Left colon (tissue), 2 donors: Measurements from ENCODE around the gene GRHL3. TPM values are rescaled to one million over a fixed set of nuclear protein-coding genes. Genes with fewer than 3 reads are reported as not detected.

Experiments used
- ATAC-seq: fragments of 200-7000 bp; cut with Tn5 transposase; one replicate; pipeline ENCODE4 v1.9.1; 2020; ENCODE audit warnings: mild to moderate bottlenecking, moderate library complexity
- DNase-seq, 2 donors: peaks; one replicate each; pipeline ENCODE4 v3.0.0-alpha.2; 2020
- intact Hi-C, 2 donors: fragments of 100-400 bp; cut with DNase I in 1 of 2; cut with micrococcal nuclease in 1 of 2; formaldehyde crosslinking; loops; one replicate each; pipeline versions ENCODE4 v1.11.2 to v1.14.0; 2022; cut with DNase I, micrococcal nuclease
- total RNA-seq, 2 donors: library from RNA; stranded (reverse); fragmentation: NEBNext Ultra II Directional; extraction: Animal tissue kit (Norgen Biotek cat#: 25700); gene quantifications; one replicate each; pipeline ENCODE4 v1.2.1, GENCODE V29; 2021
- donor health status: DM: no; HTN: no; CAD: no.
- donor health status: DM: yes; HTN: yes; CAD: no.

Gene GRHL3
- total RNA-seq, 2 donors from 2014 or later, result 0.45 TPM; not detected in 1

DNA sequence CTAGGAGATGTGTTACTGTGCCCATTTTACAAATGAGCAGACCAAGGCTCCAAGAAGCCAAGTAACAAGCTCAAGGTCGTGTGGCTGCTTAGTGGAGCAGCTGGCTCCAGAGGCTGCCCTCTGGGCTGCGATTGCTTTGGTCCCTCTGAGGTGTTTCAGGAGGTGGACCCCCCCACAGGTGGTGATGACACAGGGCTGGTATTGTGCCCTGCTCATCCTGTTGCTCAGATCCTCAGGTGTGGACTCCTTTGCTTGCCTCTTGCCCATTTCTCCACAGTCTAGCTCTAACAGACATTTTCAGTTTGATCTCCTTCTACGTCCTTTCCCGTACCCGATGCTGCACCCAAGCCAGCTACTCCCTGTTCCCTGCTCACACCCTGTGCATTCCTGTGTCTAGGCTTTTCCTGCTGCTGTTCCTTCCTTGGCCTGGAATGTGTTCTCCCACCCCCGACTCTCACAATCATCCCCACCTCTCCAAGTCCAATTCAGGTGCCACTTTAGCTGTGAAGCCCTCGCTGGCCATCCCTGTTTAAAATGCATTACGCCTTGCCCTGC lies 28.1 kb upstream of the GRHL3 start:
- ATAC-seq (no peak), DNase-seq (no peak)
- intact Hi-C loops, result no loop called here

DNA sequence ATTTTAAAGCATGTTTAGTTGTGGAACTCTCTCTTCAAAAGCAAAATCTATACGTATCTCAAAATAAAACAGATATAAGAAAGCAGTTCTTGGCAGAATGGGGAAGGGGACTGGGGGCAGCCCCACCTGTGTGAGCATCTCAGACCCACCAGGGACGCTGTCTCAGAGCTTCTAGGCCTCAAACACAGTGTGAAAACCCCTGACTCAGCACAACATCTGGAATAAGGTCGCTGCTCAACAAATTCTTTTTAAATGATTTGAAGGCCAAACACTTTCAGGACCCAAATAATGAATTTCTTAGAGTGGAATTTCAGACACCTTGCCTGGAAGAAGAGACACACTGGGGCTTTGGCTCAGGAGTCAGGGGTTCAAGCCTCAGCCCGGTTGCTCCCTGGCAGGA lies 27.1 kb upstream of the GRHL3 start:
- ATAC-seq (no peak), DNase-seq (no peak)
- intact Hi-C loops, result no loop called here

DNA sequence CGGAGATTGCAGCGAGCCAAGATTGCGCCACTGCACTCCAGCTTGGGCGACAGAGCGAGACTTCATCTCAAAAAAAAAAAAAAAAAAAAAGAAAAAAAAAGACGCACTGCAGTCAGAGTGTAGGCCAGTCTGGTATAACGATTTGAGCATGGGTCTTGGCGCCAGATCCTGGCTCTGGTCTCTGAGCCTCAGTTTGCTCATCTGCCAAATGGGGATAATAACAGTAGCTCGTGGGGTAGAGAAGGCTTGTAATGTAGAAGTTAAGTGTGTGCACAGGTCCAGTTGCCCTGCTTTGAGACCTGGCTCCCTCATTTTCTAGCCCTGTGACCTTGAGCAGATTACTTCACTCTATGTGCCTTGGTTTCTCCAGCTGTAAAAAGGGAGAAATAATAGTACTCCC lies 26.3 kb upstream of the GRHL3 start:
- ATAC-seq, result no peak
- no peak for DNase-seq
- intact Hi-C loops, result no loop called here

DNA sequence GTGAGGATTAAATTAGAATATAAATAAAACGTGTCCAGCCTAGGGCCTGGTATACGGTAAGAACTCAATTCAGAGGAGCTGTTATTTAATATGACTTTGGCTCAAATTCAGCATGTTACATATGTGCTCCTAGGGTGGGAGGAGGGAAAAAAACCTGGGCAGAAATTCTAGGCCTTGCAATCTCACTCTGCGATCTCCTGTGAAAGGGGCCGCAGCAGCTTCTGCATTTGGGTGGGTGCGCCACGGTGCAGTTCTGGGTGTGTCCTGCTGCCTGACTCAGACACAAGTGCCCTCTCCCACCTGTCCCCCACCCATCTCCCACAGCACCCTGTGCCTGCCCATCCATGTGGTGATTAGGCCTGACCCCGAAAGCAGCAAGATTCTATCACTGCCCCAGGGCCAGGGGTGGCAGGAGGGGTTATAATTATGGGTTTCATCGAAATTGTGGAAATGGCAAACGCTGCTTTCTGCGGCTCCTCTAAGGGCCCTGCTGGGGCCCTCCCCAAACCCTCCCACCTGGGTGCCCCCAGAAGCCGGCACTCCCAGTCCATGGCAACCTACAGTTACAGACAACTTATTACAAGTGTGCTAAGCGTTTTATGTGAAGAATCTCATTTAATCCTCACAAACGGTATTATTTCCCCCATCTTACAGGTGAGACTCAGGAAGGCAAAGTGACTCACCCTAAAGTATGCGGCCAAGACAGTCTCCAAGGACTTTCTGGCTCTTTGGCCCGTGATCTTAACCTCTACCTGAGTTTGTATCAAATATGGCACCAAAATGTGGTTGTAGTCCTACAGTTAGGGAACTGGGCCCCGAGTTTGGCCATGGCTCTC lies 25.5 kb upstream of the GRHL3 start:
- ATAC-seq (no peak), DNase-seq (no peak)
- intact Hi-C loops, result no loop called here

DNA sequence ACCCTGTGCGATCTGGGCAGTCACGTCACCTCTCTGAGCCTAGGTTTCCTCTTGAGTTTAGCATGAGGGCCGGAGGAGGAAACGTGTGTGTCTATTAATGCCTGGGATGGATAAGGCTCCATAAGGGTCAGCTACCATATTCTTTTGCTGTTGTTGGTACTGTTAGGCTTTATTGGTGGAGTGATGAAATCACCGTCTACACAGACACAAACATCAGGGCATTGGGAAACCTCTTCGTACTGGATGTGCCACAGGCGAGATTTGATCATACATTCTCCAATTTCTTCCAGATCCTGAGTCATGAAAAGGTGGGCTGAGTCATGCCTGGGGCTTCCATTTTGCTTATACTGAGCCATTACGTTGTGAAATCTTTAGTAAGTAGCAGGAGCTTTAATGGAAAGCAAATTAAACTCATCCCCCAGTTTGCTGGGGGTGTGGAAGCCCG lies 24.9 kb upstream of the GRHL3 start:
- intact Hi-C loops, result no loop called here
- DNase-seq (no peak), ATAC-seq (no peak)

DNA sequence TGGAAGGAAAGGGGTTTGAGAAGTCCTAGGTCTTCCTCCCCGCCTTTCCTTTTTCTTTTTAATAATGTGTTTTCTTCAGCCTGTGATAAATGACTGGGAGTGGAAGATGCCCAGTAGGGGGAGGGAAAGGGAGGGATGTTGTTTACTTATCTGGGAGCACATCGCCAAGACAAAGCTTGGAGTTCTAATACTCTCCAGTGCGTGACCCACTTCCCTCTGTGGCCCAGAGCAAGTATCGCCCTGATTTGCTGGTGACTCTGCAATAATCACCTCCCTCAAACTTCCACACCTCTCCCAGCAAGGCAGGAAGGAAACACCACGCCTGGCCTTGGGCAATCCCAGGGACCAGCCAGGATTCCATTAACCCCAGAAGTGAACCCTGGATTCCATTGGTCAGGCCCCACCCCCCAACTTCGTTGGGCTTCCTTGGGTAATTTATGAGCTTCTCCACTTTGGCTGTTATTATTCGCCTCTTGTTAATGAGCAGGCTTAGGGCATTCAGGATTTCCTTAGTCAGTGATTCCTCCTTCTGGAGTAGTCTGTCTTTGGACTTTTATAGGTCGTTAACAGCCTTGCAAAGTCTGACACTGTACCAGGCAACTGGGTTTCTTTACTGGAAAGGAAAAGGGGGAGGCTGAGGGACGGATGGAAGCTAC lies 24.3 kb upstream of the GRHL3 start:
- ATAC-seq (peak; percentile 79), DNase-seq (peak; percentile 30 to 57)
- intact Hi-C loops, result no loop called here

DNA sequence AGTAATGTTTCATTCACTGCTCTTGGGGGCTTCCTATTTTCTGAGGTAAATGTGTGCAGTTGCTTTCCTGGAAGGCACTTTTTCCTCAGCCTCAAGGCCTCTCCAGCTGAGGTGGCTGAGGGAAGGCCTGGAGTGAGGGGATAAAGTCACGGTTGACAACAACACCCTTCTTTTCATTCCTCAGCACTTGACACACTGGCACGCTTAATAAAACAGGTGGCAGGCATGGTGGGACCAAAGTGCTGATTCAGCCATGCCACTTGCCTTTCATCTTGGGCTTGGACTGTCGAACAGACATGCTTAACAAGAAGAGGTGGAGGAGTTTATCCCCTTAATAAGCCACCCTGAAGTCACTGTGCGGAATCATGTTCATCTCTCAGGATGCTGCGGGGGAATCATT lies 23.6 kb upstream of the GRHL3 start:
- ATAC-seq (no peak), DNase-seq (no peak)
- intact Hi-C loops, result no loop called here

DNA sequence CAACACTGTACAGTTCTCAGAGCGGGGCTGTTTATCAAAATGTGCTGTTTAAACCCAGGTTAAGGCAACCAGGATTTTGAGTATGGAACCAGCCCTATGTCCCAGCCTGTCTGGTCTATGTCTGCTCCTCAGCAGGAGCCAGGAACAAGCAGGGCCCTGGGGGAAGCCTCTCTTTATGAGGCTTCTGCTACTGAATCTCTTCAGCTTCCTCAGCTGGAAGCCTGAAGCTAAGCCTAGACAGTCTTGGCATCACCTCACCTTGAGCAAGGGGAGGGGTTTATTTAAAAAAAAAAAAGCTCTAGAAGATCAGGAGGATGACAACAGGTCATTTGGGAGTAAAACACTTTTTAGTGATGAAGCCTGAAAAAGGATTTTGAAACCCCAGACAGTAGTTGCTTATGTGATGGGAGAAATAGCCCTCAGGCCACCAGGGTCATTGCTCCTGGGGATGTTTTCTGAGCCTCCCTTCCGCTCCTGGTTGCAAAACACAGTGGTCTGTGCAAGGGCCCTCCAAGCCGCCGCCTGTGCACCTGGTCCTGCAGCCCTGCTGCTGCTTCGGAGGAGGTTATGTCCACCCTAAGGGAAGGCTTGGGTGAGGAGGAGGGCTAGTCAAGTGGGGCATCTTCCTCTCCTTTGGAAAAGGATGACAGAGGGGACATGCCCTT lies 21.8 kb upstream of the GRHL3 start:
- no peak for ATAC-seq
- no peak for DNase-seq
- intact Hi-C loops, result no loop called here

DNA sequence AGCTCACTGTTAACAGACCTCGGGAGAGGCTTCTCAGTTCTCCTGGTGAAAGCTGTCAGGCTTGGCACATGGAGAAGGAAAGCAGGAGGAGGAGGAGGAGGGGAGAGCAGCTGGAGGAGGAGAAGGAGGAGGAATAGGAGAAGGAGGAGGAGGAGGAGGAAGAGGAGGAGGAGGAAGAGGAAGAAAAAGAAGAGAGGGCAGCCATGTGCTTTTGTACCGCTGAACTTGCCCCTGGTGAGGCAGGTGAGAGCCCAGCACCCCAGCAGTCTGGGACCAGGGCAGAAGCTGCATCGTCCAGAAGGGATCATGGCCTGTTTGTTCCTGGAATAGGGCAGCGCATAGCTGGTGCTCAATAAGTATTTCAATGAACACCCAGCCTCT lies 21.3 kb upstream of the GRHL3 start:
- intact Hi-C loops, result no loop called here
- ATAC-seq (no peak), DNase-seq (no peak)

DNA sequence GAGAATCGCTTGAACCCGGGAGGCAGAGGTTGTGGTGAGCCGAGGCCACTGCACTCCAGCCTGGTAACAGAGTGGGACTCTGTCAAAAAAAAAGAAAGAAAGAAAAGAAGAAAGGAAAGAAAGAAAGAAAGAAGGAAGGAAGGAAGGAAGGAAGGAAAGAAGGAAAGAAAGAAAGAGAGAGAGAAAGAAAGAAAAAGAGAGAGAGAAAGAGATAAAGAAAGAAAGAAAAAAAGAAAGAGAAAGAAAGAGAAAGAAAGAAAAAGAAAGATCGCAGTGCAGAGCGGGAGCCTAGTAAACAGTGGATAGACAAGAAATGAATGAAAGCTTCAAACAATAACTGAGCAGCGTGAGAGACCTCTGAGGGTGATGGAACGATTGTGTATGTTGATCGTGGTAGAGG lies 20.6 kb upstream of the GRHL3 start:
- no peak for DNase-seq
- ATAC-seq, result no peak
- intact Hi-C loops, result no loop called here

DNA sequence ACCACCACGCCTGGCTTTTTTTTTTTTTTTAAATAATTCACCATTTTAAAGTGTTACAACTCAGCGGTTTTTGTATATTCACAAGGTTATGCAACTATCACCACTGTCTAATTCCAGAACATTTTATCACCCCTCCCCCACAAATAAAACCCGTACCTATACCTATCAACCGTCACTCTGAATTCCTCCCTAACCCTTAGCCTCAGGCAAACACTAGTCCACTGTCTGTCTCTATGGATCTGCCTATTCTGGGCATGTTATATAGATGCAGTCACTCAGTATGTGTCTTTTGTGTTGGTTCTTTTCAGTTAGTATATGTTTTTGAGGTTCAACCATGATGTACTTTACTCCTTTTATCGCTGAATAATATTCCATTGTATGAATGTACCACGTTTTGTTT lies 19.3 kb upstream of the GRHL3 start:
- ATAC-seq, result no peak
- intact Hi-C loops, result no loop called here
- no peak for DNase-seq

DNA sequence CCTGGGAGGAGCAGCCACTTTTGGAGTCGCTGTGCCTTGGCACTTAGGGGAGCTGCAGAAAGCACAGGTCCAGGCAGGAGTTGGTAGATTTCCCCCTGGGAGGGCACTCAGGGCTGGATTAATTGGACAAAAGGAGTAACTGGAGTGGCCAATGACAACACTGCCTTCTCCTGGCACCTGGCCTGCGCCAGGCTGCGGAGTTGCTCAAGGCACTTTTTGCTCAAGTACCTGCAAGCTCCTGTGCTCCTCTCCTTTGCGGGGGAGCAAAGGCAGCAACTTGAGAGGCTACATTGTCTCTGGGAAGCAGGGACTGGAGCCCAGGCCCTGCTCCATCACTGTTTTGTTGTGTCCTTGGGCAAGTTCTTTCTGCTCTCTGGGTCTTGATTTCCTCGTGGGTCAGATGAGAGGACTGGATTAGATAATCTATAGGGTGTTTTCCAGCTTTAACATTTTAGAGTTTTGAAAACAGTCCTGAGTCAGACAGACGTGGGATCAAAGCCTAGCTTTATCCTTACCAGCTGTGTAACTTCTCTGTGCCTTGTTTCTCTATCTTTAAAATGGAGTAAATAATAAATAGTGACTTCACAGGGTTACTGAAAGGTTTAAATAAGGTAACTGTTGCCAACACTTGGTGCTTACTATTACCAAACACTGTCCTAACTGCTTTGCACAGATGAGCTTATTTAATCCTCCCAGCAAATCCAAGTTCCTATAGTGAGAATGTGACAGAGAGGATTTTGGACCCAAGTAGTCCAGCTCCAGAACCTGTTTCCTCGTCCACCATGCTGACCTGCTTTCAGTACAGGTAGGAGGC lies 18.0 kb upstream of the GRHL3 start:
- intact Hi-C loops, result no loop called here
- DNase-seq, result no peak
- no peak for ATAC-seq

DNA sequence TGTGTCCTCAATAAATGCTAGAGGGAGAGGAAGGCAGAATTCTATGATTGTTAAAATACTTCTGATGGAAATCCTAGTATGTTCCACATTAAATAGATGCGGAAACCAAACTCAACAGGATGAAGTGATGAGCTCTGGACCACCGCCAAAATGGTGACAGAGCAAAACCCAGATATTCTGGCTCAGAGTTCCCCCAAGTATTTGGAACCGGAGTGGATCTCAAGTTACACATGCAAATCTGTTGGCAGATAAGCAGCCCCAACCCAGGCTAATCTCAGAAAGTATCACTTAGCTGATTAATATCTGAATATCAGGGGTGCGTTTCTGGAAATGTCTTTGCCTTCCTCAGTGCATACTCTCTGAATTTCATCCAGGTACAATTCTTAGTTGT lies 17.4 kb upstream of the GRHL3 start:
- ATAC-seq (no peak), DNase-seq (no peak)
- intact Hi-C loops, result no loop called here

DNA sequence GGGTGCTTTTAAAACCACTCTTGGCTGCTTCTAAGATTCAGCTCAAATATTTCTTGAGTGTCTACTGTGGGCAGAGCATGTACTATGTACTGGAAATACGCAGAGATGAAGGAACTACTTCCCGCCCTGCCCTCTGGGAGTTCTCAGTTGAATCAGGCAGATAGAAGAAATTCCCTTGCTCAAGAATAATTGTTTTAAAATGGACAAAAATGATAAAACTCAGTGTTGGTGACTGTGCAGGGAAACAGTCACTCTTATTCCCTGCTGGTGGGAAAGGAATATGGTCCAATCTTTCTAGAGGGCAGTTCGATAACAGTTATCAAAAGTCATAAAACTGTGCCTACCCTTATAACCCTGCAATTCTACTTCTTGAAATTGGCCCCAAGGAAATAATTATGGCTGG lies 16.9 kb upstream of the GRHL3 start:
- ATAC-seq (peak; percentile 91), DNase-seq (no peak)
- intact Hi-C loops, result no loop called here

DNA sequence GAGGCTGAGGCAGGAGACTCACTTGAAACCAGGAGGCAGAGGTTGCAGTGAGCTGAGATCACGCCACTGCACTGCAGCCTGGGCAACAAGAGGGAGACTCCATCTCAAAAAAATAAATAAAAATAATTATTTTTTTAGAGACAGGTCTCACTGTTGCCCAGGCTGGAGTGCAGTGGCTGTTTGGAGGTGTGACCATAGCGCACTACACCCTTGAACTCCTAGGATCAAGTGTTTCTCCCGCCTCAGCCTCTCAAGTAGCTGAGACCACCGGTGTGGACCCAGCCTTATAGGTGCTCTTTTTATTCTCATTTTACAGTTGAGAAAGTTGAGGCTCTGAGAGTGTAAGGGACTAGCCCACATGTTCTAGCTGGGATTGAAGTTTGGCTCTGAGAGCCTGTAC lies 15.6 kb upstream of the GRHL3 start:
- intact Hi-C loops, result no loop called here
- no peak for DNase-seq
- ATAC-seq, result no peak

DNA sequence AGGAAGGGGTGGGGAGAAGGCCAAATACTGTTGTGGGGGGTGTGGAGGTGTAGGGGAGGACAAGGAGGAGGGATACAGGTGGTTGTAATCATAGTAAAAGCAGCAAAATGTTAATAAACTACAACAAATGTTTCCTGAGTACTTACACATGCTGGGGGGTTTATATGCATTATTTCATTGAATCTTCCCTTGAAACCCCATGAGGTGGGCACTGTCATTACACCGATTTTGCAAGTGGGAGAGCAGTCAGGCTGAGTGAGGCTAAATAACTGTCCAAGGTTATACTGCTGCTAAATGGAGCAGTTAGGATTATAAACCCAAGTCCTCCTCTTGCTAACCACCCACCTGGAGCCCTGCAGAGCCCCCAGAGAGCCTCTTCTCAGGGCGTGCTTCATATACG lies 14.4 kb upstream of the GRHL3 start:
- DNase-seq (no peak), ATAC-seq (no peak)
- intact Hi-C loops, result no loop called here

DNA sequence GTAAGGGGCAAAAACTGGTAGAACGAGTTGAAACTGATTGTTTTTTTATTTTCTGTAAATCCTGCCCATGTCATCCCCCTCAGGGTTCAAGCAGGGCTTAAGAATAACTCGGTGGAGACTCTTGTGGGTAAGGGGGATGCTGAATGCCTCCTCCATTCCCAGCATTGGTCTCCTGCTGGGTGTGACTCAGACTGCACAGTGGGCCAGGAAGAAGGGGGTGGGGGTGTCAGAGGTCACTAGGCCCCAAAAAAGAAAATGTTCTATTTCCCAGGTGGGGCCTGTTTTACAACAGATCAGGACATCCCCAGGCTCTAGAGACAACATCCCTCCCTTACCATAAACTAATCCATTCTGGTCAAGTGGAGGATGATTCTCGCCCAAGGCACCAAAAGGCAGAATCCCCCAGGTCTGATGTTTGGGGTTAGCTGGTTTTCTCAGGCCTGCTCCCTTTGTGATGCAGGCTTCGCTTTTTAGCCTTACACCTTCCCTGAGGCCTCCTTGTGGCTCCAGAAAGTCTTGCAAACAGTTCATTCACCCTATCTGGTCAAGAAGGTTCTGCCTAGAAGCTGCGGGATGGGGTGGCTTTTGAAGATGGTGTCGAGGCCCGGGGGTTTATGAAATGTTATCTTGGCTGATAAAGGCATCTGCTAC lies 10.7 kb upstream of the GRHL3 start:
- intact Hi-C loops, result no loop called here
- ATAC-seq (no peak), DNase-seq (no peak)

DNA sequence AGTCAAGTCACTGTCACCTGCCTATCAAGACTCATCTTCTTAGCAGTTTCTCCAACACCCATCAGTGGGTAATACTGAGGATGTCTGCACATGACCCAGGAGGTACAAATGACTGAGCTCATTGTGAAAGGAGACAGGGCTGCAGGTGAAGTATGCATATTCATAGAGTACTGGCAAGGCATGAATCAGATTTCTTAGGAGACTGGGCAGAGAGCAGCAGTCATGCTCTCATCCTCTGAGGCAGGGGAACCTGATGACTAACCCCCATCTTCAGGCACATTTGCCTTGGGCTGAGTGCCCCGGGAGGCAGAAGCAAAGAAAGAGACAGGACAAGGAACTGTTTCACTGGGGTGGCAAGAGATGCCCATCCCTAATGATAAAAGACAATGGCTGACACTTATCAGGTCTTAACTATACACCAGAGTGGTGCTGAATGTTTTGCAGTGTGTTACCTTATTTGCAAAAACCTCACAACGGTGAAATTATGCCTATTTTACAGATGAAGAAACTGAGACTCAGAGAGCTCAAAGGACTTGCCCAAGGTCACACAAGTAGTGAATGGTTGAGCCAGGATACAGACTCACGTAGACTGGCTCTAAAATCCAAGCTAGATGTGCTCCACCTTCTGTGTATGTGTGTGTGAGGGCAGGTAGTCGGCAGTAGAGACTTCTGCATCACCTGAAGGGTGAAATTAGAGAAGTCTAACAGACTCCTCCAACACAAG lies 9.2 kb upstream of the GRHL3 start:
- no peak for DNase-seq
- ATAC-seq, result no peak
- intact Hi-C loops, result no loop called here
